Right atrium auricular region (tissue), 2 donors: ENCODE results near the gene MLC1. TPM values are rescaled to one million over a fixed set of nuclear protein-coding genes. Genes with fewer than 3 reads are reported as not detected.

Source experiments
- DNase-seq: peaks from one replicate; pipeline ENCODE4 v3.0.0-alpha.2; 2019; ENCODE audit warnings: low spot score
- H3K27ac ChIP-seq, 2 donors: fragments of 200-600 bp; sonication (generic); 1 replicate in 1 of 2; 2 replicates in 1 of 2; pipeline ENCODE4 v1.5.1; 2016 to 2019
- H3K27me3 ChIP-seq, 2 donors: fragments of 200-600 bp; sonication (generic); one replicate each; pipeline versions ENCODE4 v1.5.1 to v1.6.0; 2017 to 2019
- H3K36me3 ChIP-seq: fragments of 200-600 bp; sonication (generic); one replicate; pipeline ENCODE4 v1.5.1; 2016
- H3K4me1 ChIP-seq, 2 donors: fragments of 200-600 bp; sonication (generic); one replicate each; pipeline versions ENCODE4 v1.5.1 to v1.6.0; 2017 to 2019
- H3K4me3 ChIP-seq, 2 donors: fragments of 200-600 bp; sonication (generic); 1 replicate in 1 of 2; 2 replicates in 1 of 2; pipeline ENCODE4 v1.5.1; 2017 to 2019; ENCODE audit warnings: mild to moderate bottlenecking in 1 of 2, moderate library complexity in 1 of 2
- H3K9me3 ChIP-seq, 2 donors: fragments of 200-600 bp; sonication (generic); one replicate each; pipeline ENCODE4 v1.5.1; 2019
- CTCF ChIP-seq, 2 donors: fragments of 200-600 bp; sonication (generic); IDR thresholded peaks; one replicate each; pipeline ENCODE4 v1.5.1; 2019; ENCODE audit warnings: antibody characterized with exemption in 2 of 2
- total RNA-seq, 2 donors: library from RNA; depleted of rRNA; stranded (reverse); fragments of >200 nt; gene quantifications; one replicate each; pipeline ENCODE4 v1.1.0, GENCODE V29; 2016

The MLC1 gene
- total RNA-seq, 2 donors from 2014 or later = 0.71 TPM; not detected in 1

- Histone ChIP-seq H3K27me3 (no peaks in the 10 kb centered on the region), H3K4me3 (no peak overlapping the region), H3K9me3 (no peaks in the 10 kb centered on the region), H3K27ac (no peak overlapping the region), H3K36me3 (no peaks in the 10 kb centered on the region), H3K4me1 (peaks cover 0 to 3% of the 10 kb centered on the region in 2 donors)
- DNase-seq = no peak
- no peak for TF ChIP-seq CTCF (IDR thresholded peaks at IDR 0.05)
These were observed 3.6 kb downstream of the MLC1 start for GRCh38 chr22:50081426-50082196.

DNA sequence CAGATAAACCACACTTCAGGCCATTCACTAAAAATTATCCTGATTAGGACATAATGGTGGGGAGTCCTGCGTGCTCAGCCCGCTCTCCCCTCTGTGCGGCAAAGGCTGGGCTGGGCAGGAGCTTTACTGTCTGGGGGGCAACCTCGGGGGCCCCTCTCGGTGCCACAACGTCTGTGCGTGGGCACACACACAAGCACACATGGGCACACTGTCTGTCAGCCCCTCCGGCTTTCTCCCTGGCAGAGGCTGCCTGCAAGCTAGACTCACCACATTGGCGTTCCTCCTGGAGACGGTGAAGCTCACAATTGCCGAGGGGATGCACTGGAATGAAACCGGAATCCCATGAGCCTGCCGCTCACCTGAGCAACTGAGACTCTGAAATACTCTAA is 5.2 kb downstream of the MLC1 start:
- Histone ChIP-seq H3K4me3 (no peak overlapping the region), H3K36me3 (no peaks in the 10 kb centered on the region), H3K27me3 (no peaks in the 10 kb centered on the region), H3K27ac (no peak overlapping the region), H3K4me1 (peaks cover 0 to 3% of the 10 kb centered on the region in 2 donors), H3K9me3 (no peaks in the 10 kb centered on the region)
- DNase-seq = no peak
- TF ChIP-seq CTCF (IDR thresholded peaks at IDR 0.05) = no peak

GRCh38 chr22:50078761-50079160 is 6.5 kb downstream of the MLC1 start:
- Histone ChIP-seq H3K27ac (no peak overlapping the region), H3K4me1 (no peaks in the 10 kb centered on the region), H3K27me3 (no peaks in the 10 kb centered on the region), H3K36me3 (no peaks in the 10 kb centered on the region), H3K9me3 (no peaks in the 10 kb centered on the region), H3K4me3 (no peak overlapping the region)
- no peak for DNase-seq
- TF ChIP-seq CTCF (IDR thresholded peaks at IDR 0.05) = no peak

- Histone ChIP-seq H3K27me3 (no peaks in the 10 kb centered on the region), H3K27ac (no peak overlapping the region), H3K9me3 (no peaks in the 10 kb centered on the region), H3K4me1 (no peaks in the 10 kb centered on the region), H3K36me3 (no peaks in the 10 kb centered on the region), H3K4me3 (no peak overlapping the region)
- TF ChIP-seq CTCF (IDR thresholded peaks at IDR 0.05) = no peak
- DNase-seq = no peak
These were observed 7.0 kb downstream of the MLC1 start for GRCh38 chr22:50078246-50078645.

DNA sequence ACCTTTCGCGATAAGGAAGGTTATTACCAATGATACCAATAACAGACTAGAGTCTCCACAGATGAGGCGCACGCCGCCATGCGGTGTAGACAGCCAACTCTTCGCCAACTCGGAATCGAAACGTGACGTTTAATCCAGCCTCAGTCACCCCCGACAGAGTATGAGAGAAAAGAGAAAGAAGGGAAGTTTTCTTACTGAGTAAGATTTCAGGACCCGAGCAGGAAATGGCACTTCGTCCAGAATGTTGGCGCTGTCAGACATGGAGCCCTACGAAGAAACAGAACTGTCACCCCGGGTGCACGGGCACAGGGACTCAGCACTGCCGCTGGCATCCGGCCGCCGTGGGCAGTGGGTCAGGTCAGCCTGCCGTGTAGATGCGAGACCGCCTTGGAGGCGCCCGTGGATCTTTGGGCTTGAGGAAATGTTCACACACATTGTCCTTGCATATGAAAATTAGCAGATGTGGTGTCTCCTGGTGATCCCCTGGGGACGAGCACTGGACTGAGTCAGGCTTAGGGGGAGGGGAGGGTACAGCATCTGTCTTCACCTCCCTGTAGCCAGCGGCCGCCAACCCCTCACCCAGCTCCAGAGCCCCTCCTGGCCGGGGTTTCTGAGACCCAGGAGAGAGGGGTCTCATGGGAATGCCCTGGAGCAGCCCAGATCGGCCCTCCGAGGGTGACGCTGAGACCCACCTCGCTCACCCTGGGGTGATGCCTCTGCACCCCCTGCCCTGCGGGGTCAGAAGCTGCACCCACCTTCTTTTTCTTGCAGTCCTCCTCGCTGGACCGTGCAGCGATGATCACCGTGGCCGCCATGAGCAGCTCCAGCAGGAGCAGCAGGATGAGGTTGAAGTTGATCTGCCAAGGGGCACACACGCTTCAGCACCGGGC is 8.3 kb downstream of the MLC1 start:
- Histone ChIP-seq H3K4me3 (no peak overlapping the region), H3K27ac (no peak overlapping the region), H3K27me3 (no peaks in the 10 kb centered on the region), H3K4me1 (no peaks in the 10 kb centered on the region), H3K9me3 (no peaks in the 10 kb centered on the region), H3K36me3 (no peaks in the 10 kb centered on the region)
- TF ChIP-seq CTCF (IDR thresholded peaks at IDR 0.05) = no peak
- no peak for DNase-seq
